Fibroblast of villous mesenchyme (primary cell): Measurements from ENCODE around the gene DIDO1. TPM values are rescaled to one million over a fixed set of nuclear protein-coding genes. Genes with fewer than 3 reads are reported as not detected.

Experiments
- DNase-seq: peaks from one replicate; pipeline ENCODE4 v3.0.0-alpha.2; 2010; ENCODE audit warnings: low read depth
- H3K4me3 ChIP-seq: 2 replicates; pipeline ENCODE4 v1.5.1; 2011; ENCODE audit warnings: low read depth, mild to moderate bottlenecking, low read length
- total RNA-seq: library from RNA; depleted of rRNA; stranded (reverse); fragments of >200 nt; gene quantifications from 2 replicates; pipeline ENCODE4 v1.2.3, GENCODE V29; 2012
- TF ChIP-seq, protein P1 (sequence below): IDR thresholded peaks from 2 replicates; pipeline ENCODE4 v1.5.1; 2012; ENCODE audit warnings: low read depth, mild to moderate bottlenecking, low read length; ENCODE audit not compliant: insufficient read depth

Gene DIDO1
- total RNA-seq, 1 donor: 47.5 TPM

DNA sequence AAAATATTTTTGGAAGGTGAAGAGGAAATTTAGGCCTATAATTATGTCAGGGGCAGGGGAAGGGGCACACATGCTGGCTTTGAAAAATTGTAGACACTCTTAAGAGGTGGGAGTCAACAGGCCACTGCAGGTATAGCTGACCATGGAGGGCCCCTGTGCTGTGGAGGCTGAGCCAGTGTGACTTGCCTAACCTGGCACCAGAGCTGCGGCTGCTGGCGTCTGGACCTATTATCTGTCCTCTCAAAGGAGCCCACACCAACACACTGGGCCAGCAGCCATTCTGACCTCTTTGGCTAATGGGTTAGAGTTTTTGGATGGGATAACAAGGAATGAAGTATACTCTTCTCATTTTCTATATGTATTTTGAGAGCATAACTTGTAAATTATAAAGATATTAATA, 16.2 kb upstream of the DIDO1 start:
- DNase-seq: no peak
- TF ChIP-seq, protein P1, sequence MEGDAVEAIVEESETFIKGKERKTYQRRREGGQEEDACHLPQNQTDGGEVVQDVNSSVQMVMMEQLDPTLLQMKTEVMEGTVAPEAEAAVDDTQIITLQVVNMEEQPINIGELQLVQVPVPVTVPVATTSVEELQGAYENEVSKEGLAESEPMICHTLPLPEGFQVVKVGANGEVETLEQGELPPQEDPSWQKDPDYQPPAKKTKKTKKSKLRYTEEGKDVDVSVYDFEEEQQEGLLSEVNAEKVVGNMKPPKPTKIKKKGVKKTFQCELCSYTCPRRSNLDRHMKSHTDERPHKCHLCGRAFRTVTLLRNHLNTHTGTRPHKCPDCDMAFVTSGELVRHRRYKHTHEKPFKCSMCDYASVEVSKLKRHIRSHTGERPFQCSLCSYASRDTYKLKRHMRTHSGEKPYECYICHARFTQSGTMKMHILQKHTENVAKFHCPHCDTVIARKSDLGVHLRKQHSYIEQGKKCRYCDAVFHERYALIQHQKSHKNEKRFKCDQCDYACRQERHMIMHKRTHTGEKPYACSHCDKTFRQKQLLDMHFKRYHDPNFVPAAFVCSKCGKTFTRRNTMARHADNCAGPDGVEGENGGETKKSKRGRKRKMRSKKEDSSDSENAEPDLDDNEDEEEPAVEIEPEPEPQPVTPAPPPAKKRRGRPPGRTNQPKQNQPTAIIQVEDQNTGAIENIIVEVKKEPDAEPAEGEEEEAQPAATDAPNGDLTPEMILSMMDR: no peak

DNA sequence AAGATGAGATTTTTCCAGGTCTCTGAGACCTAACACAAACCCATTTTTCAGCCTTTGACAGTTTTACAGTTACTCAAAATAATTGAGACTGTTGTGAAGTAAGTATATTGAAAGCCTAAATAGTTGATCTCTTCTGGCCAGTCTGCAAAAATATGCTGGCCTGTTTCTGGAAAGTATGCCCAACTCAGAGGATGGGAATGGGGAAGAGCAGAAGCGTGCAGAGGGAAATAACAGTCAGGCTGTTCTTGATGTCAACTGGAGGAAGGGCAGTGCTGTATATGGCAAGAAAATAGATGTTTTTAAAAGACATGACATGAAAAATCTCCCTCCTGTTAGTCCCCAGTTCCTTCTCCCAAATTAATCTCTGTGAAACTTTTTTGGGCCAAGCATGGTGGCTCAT, 15.5 kb upstream of the DIDO1 start:
- TF ChIP-seq, protein P1: no peak
- H3K4me3 ChIP-seq: no peak overlapping the region
- DNase-seq: peak; percentile 33

More for the DNA sequence above, 16.2 kb upstream of the DIDO1 start:
- no peak overlapping the region for H3K4me3 ChIP-seq

DNA sequence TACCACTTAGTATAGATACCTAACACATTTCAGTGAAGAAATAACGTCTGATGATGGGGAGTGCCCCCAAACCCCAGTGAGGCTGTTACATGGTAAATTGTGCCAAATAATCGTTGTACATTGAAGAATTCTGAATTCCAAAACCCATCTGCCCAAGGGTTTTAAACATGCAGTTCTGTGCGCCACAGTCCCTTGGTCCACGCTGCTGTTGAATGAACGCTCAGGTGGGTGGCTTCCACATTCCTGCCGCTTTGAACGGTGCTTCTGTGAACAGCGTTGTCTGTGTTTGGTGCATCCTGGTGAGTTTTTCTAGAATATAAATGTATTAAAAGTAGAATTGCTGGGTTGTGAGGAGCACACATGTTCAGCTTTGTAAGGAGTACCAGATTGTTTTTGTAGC, 14.6 kb upstream of the DIDO1 start:
- TF ChIP-seq, protein P1: no peak

DNA sequence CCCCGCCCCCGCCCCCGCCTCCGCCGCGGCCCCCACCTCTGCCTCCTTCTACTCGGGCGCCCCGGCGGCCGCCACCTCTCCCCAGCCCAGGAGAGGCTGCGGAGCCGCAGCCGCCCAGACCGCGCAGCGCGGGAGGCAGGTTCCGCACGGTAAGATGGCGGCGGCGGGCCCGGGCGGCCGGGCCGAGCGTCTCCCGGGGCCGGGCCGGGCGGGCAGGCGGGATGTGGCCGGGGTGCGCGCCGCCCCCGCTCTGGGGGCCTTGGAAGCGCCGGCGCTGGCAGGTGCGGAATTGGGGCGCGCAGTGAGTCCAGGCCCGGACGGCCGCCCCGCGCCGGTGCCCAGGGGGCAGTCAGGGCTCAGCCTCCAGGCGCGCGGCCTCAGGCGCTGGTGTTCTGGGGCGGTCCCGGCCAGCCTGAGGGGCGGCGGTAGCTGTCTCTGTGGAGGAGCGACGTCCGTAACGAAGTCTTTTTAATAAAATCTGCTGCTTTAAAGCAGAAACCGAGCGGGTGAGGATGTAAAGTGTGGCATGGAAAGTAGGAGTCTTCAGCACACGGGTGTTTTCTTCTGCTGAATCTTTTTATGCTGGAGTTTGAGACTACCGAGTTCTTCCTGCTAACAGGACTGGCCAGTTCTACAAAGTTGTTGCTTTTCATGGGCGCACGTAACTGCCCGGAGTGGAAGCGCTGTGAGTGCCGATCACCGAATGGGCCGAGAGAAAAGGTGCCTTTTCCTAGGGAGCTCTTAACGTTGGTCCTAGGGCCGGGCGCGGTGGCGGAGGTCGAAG, 12.0 kb upstream of the DIDO1 start, which contains the start of gene GID8:
Gene GID8, plus strand, starts transcription at position 43 of the 784 bp plus-strand sequence. CDS start 3,356 bp downstream, outside the sequence.
- peak within 1 kb of the TSS; percentile 91 for H3K4me3 ChIP-seq
- TF ChIP-seq, protein P1: no peak
- DNase-seq: peak; percentile 63

More for the DNA sequence above, 14.6 kb upstream of the DIDO1 start:
- H3K4me3 ChIP-seq: no peak overlapping the region
- DNase-seq: no peak

DNA sequence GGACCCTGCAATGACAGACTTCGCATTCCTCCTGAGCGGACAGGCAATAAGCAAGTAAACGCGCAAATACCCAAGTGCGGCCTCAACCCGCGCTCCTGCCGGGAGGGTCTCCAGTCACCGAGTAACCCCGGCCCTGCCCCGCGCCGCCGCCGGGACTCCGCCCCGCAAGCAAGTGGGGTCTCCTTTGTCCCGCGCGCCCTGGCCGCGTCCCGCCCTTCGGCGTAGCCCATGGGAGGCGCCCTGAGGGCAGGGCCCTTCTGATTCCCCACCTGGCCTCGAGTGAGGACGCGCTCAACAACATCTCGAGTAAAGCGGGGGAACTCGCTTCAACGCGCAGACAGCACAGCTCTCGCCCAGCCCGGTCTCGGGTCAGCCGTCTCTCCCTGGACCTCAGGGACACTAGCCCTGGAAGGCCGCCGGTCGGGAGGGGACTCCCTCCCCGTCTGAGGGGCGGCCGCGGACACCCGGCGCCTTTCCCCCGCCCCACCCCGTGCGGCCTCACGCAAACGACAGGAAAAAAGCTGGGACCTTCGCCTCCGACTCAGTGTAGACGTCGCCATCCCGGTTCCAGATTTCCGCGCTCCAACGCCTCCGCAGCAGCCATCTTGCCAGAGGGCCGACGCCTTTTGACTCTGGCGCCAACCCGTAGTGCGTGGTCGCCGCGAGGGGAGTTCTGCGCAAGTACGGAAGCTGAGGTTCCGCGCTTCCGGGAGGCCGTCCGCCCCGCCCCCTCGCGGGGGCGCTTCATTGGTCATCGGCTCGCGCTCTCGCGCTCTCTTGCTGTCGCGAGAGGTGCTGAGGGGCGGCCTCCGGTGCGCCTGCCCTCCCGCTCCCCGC, 11.2 kb upstream of the DIDO1 start:
- TF ChIP-seq, protein P1: no peak
- peak overlapping the region; percentile 91 for H3K4me3 ChIP-seq
- peak; percentile 96 for DNase-seq

DNA sequence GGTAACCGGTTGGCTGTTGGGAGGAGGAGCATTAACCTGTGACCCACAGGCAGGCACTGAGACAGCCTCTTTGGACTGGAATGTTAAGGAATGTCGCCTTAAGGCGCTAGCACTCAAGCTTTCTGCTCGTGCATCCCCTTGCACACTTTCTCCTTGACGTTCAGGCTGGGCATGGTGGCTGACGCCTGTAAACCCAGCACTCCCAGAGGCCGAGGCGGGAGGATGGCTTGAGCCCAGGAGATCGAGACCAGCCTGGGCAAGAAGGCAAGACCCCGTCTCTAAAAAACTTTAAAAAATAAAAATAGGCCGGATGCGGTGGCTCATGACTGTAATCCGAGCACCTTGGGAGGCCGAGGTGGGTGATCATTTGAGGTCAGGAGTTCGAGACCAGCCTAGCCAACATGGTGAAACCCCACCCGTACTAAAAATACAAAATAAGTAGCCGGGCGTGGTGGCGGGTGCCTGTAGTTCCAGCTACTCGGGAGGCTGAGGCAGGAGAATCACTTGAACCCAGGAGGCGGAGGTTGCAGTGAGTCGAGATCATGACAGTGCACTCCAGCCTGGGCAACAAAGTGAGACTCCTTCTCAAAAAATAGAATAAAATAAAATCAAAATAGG, 9.8 kb upstream of the DIDO1 start:
- TF ChIP-seq, protein P1: no peak
- no peak for DNase-seq
- peak overlapping the region; percentile 88 for H3K4me3 ChIP-seq
